GM03348 (cell line): Measurements from ENCODE around the gene SORBS2.
A peak's percentile ranks its signal among the peaks of the same experiment; 100 is the strongest.

Experiments
- DNase-seq: peaks from one replicate; pipeline ENCODE4 v3.0.0; 2012; ENCODE audit warnings: low spot score

The SORBS2 gene

DNA sequence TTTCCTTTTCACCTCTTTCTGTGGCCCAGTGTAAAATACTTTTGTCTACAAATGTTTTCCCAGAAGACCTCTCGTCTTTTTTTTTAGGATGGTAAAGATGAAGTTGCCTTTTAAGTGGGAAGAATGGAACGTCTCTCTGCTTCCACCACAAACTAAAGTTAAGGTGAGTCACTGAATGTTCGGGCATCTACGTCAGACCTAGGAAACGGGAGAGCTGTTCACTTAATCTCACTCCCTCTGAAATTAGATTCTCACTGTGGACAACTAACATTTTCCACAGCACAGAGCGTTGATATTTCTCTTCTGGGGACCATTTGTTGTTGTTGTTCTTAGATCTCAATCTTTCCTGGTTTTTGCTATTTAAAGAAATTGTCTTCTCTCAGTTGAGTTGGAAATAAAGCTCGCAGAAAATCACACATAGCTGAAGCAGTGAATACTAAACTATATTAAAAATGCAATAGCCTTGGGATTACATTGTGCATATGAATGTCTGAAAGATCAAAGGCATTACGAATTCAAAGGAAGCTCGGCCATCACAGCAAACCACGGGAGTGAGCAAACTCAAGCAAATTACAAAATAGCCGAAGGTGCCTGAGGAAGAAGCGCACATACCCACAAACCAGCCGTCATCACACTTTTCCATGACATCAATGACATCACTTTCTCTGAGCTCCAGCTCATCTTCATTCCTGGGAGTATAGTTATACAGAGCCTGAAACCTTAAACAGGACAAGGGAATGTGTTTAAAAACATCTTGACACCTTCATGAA lies 222.7 kb downstream of the SORBS2 start:
- DNase-seq, result no peak

DNA sequence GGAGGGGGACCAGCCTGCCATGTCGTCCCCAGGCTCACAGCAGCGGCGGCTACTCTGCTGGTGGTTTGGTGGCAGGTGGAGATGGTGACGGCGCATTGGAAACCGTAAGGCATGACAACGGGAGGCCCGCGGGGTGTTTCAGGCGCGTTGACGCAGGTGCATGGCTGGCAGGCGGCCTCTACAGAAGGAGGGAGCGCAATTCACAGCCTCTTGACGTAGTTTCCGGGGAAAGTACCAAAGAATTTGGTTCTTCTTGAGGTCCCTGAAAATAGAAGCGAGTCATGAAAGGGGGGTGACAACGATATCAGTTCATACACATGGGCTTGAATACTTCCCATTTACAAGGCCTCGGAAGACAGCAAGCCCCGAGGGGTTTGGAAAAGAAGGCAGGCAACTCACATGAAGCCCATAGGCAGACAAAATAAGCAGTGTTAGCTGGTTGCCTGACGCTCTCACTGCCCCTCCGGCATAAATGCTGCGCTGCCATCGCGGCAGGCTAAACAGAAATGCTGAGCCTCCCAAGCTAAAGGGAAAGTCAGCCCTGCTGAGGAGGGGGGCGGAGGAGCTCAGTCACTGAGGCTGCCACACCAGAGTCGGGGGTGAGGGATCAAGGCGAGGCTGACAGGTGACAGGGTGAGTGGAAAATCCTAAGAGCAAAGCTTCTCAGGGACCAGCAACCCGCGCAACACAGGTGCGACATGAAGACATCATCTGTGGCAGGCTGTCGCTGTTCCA lies 224.4 kb downstream of the SORBS2 start:
- DNase-seq, result no peak

DNA sequence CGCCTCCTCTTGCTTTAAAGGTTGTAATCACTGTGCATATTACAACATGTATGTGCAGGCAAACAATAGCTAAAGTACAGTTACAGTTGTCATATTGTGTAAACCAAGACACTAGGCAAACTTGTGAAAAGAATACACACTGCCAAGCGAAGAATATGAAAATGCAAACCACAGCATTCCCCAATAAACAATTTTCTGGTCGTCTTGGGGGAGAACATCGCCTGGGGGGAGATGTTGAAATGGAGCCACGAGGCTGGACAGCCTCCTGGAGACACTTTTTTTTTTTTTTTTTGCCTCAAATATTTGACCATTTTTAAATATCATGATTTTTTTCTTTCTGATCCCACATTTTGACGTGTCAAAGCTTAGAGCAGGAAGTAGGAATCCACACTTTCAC lies 225.0 kb downstream of the SORBS2 start:
- no peak for DNase-seq

DNA sequence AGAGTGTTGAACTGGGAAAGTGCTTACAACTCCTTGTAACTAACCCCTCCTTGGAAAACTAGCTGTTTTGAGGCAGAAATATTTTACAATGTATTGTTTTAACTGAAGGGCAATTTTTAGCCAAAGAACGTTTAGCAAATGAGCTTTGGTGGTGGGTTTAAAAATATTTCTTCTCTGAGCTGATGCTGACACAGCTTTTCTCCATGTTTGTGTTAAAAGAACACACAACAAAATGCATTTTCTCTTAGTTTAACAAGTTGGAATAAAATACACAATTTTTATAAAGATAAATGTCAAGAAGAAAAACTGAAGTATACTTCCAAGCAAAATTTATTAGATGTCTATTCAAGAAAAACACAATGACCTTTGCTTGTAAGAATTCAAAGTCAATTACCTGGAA lies 226.8 kb downstream of the SORBS2 start:
- DNase-seq, result no peak

DNA sequence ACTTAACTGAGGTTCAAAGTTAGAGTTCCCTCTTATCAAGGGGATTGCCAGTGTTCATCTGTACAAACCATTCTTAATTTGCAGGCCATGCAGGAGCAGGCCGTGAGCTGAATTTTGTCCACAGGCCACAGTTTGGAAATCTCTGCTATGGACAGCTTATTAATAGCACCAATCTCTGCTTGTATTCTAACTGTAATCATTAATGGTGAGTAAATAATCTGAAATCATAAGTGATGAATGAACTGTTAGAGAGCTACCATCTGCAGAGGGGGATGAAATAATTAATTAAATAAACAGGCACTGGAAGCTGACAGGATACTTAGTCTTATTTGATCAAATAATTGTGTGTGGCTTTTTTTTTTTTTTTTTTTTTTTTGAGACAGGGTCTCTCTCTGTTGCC lies 228.2 kb downstream of the SORBS2 start:
- no peak for DNase-seq

DNA sequence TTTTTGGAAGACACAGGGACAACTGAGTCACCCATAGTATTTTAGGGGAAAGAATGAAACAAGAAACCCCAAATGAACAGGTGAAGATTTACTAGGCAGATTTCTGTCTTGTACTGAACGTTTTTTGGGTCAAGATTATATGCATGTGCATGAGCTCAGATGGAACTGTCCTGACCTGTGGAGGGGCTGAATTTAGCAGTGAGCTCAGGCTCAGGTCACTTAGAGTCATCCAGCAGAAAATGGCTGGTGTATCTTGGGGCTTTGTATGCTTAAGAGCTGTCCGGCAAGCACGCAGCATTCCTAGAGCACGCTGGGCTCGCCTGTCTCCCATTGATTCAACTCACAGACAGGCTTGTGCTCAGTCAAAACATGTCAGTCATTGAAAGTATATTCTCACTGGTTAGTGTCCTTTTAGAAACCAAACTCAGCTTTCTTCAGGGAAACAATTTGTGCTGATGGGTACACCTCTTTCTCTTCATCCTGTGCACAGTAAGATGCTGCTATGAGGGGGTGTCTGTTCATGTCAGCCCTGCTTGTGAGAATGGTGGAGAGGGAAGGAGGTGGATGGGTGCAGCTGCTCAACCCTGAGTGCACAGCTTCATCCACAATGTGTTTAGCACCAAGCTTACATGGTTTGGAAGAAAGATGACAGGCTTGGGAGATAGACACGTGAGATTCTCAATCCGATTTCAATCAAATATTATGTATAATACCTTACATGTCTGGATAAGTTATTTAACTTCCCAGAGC lies 229.2 kb downstream of the SORBS2 start:
- DNase-seq, result no peak

DNA sequence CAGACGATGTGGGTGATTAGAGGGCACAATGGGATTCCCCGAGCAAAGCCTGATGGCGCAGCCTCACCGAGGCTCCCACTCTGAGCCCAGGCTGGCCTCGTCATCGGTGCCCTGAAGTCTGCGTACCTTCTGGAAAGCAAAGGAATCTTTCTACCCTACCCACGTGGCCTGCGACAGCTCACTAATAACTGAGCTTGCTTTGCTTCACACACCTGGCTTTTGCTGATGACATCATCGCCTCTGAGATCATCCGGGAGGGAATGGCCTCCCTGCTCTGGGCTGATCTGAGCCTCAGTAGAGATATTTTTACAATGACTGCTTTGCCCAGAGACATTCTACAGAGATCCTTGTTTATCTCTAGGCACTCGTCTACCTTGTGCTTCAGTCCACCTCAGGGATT lies 231.3 kb downstream of the SORBS2 start:
- no peak for DNase-seq

DNA sequence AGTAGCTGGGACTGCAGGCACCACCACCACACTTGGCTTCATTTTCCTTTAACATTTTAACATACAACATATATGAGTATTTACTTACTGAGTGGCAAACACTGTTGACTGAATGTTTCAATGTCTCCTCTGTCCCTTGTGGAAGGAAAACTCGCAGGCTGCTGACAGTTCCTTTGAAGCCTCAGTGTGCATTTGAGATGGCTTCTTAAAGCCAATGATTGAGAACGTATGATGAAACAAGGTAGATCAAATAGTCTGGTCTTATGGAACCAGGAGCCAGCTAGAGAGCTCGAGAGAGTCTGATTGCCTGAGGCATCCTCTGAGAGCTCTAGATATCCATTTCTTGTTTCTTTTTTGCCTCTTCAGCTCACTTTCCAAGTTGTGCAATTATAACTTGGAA lies 233.7 kb downstream of the SORBS2 start:
- no peak for DNase-seq

DNA sequence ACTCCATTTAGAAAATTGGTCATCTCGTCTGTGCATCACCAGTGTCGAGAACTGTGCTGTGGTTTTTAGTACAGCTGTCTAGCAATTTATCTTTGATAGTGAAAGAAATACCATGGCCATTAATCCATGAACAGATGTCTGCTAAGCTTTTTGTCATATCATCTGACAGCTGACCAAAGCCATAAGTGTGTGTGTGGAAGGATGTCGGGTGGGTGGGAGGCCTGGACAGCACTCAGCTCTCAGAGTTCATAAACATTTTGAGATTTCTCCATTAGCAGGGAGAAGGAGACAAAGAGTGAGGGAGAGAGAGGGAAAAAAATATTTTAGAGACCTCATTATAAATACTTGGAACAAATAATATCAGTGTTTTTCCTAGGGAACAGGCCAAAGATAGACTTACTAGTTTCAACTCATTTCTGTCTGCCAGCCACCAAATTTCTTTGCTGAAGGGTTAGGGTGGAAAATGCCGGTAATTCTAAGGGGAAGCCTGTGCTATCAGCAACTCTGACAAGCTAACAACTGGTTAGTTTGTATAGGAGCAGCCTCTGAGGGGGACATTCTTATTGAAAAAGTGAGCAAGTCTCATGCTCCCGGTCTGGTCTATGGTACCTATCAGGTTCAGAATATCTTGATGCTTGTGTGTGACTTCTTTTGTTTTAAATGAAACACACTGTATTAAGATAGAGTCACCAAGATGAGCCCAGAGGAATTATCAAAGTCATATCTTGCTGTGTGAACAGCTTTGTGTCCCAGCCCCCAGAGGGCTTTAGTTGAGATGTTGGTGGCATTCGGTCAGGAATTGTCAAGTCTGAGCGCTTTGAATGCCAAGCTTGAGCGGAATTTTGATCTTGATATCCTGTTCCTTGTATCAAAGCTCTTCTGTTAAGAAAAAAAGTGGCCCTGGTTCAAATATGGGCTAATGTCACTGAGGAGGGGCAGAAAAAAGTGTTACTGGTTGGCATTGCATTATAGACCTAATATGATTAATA lies 234.7 kb downstream of the SORBS2 start:
- DNase-seq, result no peak

DNA sequence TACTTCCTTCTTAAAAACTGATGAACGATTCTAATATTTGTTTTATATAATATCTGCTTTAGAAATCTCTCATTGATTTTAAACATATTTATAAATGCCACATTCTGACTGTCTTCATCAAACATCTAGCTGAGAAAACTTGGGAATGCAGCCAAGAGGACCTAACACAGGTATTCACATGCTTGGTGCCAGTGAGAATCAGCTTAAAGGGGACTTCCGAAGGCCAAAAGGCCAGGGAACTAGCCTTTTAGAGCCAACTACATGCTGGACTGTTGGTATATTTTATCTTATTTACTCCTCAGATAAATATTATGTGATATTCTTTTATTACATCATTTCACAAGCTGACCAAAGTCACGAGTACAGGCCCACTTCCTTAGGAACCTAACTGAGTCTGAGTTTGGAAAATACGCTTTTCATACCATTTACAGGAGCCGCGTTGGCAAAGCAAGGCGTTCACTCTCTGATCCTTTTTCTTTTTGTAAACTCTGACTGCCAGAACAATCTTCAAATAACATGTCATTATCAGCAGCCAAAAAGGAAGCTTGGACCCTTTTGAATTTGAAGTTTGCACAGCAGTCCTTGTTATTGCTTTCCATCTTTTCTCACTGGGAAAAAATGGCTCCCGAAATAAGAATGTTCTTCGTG lies 235.6 kb downstream of the SORBS2 start:
- DNase-seq, result no peak

DNA sequence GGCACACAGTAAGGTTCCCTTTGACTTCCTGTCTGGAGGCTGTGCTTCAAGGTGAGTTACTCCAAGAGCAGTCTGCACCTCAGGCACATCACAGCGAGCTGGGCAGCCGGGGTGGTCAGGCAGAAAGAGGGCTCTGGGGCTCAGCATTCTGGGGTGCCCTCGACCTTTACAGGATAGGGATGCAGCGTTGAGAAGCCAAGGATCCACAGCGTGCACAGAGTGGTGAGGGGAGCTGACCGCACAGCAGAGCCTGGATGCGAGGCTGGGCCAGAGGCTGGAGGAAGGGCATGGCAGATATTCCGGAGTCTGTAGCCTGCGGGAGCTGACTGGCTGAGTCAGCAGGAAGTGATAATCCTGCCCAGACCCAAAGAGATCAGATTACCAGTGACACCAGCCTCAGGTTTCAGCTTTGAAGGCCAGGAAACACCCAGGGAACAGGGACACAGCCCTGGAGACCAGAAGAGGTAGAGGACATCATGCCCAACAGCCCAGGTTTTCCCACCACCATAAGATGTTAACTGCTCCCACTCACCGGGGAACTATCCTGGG lies 238.3 kb downstream of the SORBS2 start:
- peak; percentile 65 for DNase-seq

DNA sequence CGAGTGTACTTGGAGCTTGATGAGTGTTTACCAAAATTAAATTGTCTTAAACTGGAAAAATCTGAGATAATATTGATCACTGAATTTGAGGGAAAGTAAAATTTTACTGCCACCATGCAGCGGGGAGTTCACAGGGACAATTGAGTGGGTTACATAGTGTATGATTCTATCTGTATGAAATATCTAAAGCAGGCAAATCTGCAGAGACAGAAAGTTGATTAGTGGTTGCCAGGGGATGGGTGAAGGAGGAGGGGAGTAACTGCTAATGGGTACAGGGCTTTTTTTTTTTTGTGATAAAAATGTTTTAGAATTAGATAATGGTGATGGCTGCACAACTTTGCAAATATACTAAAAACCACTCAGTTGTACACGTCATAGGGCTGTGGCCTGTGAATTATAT lies 241.3 kb downstream of the SORBS2 start:
- DNase-seq, result no peak

DNA sequence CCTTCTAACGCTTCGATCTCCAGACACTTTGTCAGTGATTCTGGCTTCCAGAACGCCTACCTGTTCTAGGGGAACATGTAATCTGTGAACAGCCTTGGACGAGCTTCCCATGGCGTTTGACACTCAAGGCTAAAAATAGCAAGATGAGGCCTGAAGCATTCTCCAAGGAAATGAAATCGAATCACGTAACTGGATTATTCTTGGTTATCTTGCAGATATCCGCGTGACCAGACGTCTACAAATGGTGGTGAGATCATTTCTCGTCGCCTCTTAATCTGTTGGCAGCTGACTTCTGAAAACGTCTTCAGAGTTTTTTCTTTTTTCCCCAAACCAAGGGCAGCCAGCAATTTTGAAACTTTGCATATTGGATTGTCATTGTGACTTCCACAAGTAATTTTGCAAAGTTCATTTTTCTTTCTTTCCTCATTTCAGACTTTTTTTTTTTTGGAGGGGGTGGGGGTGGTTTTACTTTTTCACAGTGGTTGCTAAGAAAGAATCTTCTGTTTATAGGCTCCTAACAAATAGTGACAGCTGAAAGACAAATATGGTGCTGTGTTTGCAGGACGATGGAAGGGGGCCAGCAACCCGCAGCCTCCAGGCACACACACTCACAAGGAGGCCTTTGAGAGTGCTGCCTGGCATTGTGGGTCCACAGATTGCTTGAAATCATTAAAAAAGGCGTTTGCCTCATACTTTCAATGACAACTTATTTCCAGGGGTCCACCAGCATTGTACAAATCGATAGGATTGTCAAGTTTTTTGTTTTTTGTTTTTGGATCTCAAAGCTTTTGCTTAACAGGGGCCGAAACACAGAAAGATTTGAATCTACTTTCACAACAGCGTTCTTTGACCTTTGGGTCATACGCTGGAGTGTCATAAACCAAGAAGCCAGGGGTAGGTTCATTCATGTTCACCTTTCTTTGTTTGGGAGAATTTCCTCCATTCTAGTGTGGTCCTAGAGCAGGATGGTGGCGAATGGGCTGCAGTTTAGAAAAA lies 244.3 kb downstream of the SORBS2 start:
- DNase-seq, result peak; percentile 15

DNA sequence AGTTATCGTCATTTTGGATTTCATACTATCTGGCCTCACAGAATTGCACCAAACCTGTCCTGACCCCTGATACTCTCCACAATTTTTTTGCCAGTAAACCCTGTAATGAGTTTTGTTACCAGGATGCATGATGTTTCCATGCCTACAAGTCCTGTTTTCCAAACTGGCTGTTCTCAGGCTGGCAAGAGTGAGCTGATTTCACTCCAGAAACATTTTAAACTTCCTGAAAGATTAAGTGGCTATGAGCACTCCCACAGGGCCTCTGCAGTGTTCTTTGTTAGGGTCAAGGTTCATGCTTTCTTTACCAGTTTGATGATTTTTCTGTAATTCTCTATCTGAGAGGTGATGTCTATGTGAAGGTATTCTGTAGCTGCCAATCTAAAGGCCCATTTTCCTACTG lies 245.0 kb downstream of the SORBS2 start:
- peak; percentile 41 for DNase-seq

DNA sequence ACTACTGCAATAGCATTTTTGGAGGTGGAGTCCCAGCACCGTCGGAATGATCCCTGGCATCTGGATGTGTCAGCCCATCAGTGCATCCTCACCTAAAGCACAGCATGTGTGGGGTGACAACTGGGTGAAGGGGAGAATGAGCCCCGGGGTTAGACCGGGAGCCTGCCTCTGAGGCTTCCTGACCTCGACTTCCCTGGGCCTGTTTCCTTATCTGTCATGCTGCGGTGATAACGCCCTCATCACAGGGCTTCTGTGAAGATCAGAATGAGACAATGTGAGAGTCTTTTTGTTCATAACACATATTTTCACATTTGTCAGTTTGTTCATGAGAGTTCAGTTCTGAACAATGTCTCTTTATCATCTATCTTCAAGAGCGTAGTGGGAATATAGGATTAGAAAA lies 245.6 kb downstream of the SORBS2 start:
- no peak for DNase-seq

DNA sequence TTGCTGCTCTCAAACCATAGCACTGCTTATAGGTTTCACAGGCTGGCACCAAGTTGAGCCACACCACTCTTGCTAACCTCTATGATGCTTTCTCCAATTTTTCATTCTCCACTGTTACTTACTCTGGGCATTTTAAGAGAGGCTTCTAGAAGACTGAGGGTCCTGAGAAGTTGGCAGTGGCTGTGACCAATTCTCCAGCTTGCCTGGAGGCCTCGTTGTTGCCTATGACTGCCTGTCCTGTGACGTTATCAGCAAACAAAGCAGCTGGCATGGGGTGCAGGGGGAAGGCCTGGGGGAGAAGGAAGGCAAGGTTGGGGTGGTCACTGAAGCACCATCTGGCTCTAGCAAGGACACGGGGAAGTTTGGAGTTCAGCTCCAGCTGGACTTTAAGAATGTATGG lies 246.3 kb downstream of the SORBS2 start:
- DNase-seq, result no peak

DNA sequence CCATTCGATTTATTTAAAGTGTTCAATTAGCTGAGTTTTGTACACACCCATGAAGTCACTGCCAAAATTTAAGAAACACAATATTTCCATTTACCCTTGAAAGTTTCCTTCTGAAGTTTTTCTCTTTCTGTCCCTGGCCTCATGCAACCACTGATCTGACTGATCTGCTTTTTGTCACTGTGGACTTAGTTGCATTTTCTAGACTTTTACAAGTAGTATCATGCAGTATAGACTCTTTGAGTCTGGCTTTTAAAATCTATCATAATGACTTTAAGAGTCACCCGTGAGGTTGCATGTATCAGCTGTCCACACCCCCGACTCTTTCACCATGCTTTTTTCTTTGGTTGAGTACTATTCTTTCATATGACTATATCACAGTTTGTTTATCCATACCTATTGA lies 247.6 kb downstream of the SORBS2 start:
- DNase-seq, result no peak

DNA sequence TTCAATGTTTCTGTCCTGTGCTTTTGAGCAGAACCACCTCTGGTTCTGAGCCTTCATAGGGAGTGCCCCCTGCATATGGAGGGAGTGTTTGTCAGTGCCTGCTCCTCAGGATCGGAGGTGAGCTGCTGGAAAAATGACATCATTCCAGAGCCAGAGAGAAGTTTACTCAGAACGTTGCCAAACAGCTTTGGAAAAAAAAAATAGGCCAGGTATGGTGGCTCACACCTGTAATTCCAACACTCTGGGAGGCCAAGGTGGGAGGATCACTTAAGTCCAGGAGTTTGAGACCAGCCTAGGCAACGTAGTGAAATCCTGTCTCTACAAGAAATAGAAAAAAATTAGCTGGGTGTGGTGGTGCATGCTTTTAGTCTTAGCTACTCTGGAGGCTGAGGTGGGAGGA lies 249.5 kb downstream of the SORBS2 start:
- DNase-seq, result no peak

DNA sequence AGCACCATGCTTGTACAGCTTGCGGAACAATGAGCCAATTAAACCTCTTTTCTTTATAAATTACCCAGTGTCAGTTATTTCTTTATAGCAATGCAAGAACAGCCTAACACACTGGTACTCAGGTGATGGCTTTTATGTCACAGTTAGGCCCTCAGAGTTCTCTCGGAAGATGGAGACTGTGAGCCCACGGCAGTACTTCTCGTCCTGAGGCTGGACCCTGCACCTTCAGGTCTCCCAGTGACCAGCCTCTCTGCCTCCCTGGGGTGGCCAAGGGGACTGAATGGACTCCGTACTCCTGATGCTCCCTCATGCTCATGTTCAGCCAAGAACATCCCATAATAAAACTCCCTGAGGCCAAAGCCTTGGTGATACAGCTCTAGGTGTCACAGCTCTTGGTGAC lies 251.7 kb downstream of the SORBS2 start:
- no peak for DNase-seq

DNA sequence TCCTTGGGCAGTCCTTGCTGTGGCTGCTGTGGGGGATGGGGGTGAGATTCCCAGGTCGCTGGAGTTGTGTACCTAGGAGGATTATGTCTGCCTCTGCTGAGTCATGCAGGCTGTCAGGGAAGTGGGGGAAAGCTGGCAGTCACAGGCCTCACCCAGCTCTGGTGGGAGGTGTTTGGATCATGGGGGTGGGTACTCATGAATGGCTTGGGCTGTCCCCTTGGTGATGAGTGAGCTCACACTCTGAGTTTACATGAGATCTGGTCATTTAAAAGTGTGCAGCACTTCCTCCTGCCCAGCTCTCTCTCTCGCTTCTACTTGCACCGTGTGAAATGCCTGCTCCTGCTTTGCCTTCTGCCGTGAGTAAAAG lies 252.1 kb downstream of the SORBS2 start:
- DNase-seq, result no peak
